NCI-H526 treated with DMSO at 0.1 percent for 48 hours (cell line): ENCODE results near the gene CHSY1.
"Not testable (repeated sequence)": the region's sequence is repeated elsewhere in the genome, so short reads cannot be mapped to it uniquely, and the experiment has no call there.

Source experiments
- DNase-seq: peaks from one replicate; lab custom pipeline; 2025; lab: John Stamatoyannopoulos, UW

The CHSY1 gene, protein sequence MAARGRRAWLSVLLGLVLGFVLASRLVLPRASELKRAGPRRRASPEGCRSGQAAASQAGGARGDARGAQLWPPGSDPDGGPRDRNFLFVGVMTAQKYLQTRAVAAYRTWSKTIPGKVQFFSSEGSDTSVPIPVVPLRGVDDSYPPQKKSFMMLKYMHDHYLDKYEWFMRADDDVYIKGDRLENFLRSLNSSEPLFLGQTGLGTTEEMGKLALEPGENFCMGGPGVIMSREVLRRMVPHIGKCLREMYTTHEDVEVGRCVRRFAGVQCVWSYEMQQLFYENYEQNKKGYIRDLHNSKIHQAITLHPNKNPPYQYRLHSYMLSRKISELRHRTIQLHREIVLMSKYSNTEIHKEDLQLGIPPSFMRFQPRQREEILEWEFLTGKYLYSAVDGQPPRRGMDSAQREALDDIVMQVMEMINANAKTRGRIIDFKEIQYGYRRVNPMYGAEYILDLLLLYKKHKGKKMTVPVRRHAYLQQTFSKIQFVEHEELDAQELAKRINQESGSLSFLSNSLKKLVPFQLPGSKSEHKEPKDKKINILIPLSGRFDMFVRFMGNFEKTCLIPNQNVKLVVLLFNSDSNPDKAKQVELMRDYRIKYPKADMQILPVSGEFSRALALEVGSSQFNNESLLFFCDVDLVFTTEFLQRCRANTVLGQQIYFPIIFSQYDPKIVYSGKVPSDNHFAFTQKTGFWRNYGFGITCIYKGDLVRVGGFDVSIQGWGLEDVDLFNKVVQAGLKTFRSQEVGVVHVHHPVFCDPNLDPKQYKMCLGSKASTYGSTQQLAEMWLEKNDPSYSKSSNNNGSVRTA

GRCh38 chr15:101251830-101252820 is at the start of gene CHSY1:
Gene CHSY1, minus strand, starts transcription at chr15:101252048. Its CDS starts 592 bp downstream, at chr15:101251456.
- DNase-seq, result peak; percentile 64

- DNase-seq, result no peak
Observed at GRCh38 chr15:101296418-101297405, 44.9 kb upstream of the CHSY1 start.

GRCh38 chr15:101295607-101296161 is 43.8 kb upstream of the CHSY1 start:
- DNase-seq, result peak; percentile 55

DNA sequence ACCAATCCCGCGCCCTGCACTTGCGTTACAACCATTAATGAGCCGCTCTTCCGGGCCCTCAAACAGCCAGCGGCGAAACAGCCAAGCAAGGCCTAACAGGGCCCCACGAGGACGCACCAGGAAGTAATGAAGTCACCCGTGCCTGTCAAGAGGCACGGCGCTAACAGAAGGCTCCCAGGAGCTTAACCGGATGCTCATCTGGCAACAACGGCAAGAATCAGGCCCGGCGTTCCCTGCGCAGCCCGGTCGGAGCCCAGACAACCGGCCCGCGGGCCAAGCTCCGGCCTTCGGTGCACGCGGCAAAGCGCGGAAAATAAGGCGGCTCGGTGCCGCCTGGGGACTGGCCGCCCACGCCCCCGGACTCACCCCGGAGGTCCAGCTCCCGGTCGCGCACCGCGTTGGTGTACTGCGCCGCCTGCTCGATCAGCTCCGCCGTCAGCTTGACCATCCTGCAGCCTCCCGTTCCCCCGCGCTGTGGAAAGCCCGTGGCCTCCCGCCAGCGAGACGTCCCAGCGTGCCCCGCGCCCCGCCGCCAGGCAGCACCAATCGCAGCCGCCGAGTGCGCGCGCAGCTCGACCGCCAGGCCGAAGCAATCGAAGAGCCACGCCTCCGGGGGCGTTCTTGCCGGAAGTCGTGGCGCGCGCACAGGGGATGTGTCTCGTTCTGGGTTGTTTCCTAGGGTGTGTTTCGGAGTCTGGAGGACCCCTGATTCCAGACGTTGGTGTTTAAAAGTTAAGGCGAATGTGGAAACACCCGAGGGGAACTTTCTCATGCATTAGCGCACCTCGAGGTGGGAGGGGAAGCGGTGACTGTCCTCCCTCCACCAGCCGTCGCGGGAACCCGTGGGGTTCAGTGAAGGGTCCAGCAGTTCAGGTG is 43.1 kb upstream of the CHSY1 start, which contains the start of gene SNRPA1:
SNRPA1 (minus strand) TSS at position 518 of the 876 bp plus-strand sequence; CDS start at position 448, 70 bp downstream.
- peak; percentile 85 for DNase-seq

DNA sequence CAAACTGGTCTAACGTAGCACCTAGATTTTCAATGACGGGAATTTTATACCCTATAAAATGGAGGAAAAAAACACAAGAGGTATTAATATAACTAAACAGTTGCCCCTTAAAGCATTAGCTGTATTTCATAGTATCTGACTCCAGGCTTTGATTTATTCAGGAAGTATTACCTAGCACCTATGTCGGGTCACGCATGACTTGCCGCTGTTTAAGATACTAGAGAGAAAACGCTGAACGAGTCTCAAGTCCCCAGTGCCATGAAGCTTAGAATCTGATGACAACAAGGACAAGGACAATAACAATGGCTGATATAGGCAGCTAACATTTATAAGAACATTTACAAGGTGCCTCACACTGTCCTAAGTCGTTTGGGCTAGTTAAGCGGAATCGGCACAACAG is 41.3 kb upstream of the CHSY1 start:
- no peak for DNase-seq

DNA sequence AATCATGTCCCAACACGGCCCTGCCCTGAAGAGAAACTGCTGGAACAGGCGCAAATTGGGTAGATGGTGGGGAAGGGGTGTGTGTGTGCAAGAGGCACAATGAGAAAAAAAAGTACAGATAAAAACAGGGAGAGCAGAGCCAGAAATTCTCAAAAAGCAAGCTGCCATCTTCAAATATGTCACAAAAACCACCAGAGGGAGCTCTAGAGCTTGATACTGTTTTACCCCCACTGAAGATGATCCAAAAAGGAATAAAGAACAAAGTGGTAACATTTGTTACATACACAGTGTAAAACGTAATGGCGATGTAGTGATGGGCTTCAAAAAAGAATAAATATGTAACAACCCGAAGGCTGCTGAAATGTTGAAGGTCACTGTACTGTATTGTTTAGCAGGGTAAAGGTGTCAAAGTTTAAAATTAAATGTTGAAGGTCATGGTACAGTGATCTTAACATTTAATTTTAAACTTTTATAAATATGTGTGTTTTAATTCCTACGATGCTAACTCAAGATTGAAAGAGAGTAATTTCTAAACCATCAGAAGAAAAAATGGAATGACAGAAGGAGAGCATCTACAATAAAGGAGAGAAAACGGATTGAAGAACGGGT is 37.2 kb upstream of the CHSY1 start:
- peak; percentile 27 for DNase-seq

GRCh38 chr15:101287342-101287741 is 35.5 kb upstream of the CHSY1 start:
- DNase-seq, result not testable (repeated sequence)

GRCh38 chr15:101286471-101287114 is 34.7 kb upstream of the CHSY1 start:
- no peak for DNase-seq

DNA sequence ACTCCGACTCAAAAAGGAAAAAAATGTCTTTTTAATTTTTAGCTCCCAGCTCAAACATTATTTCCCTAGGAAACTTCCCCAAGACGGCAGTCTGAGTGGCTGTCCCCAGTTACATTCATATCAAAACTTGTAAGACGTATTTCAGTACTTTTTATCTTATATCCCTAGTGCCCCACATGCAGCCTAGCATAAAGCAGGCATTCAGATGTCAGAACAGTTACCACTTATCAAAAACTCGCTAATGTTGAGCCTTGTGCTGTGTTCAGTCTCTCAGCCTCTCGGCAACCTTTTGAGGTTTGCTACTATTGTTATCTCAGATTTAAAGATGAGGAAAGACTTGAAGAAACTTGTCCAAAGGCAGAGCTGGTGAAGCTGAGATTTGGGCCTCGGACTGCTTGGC is 32.1 kb upstream of the CHSY1 start:
- DNase-seq, result no peak

- no peak for DNase-seq
Observed at GRCh38 chr15:101280007-101280406, 28.2 kb upstream of the CHSY1 start.

DNA sequence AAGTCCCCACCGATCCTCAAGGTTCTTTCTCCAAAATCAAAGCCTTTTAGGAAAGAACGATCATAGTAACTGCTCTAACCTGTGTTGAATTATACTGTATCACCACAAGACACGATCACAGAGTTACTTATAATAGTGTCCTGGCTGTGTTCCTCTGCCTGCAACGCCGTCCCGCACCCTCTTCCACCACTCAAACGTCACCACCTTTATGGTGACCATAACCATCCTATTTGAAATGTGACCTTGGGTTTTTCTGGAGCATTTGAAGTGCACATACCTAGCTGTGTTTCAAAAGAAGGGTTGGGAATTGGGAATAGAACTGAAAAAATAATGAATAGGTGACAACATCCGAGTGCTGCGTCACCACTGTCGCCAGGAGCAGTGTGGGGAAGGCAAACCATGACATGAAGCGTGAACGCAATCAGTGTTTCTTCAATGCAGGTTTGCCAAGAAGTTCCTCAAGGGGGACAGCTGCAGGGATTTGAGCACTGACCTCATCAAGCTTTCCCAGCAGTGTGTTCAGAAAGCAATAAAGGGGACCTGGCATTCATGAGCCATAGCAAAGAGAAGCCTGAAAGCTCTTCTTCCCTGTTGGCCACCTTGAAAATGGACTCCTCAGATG is 26.2 kb upstream of the CHSY1 start:
- DNase-seq, result no peak

- peak; percentile 56 for DNase-seq
Observed at GRCh38 chr15:101277038-101277822, 25.4 kb upstream of the CHSY1 start, which contains the start of gene SELENOS. Gene SELENOS, minus strand, starts transcription at chr15:101277485. Its CDS starts 68 bp downstream, at chr15:101277417.

DNA sequence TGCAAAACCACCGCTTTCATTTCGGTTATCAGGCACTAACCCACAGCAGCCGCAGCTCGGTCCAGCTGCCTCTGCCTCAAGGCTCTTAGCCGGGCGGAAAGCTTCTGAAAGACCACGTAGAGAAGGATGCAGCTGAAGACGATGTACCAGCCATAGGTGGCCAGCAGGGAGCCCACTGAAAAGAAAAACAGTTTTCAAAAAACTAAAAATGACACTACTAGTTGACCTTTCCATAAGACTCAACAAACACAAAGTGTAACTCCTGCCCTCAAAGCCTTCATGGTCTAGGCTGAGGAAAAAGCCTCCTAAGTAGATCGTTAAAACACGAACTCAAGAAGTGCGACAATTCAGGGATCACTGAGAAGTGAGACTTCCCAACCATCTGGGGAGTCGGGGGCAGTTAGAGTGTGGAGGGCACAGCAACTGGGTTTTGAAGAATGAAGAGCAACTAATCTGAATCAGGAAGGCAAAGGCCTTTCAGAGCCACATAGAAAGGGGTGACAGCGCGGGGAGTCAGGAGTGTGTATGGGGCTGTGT is 24.7 kb upstream of the CHSY1 start:
- DNase-seq, result peak; percentile 32

- no peak for DNase-seq
Observed at GRCh38 chr15:101275018-101275417, 23.2 kb upstream of the CHSY1 start.

- no peak for DNase-seq
Observed at GRCh38 chr15:101273534-101273933, 21.7 kb upstream of the CHSY1 start.

DNA sequence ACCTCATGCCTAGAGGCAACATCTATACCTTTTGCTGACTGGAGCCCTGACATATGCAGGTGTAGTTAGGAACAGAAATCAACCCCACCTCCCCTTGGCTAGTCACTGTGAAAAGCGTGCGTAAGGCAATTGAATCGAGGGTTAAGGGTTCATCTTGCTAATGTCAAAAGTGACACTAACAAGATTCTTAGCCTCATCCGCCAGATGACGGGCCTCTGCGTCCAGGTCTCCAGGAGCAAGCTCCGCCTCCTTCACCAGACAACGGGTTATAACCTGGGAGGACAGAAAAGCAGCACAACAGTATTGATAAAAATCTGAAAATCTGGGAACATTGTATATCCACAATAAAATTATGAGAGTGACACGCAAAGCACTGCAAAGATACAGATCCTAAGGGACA is 20.7 kb upstream of the CHSY1 start:
- no peak for DNase-seq
